Calu3 (cell line): ENCODE results near the gene CACNG6. TPM values are rescaled to one million over a fixed set of nuclear protein-coding genes. Genes with fewer than 3 reads are reported as not detected.
A peak's percentile ranks its signal among the peaks of the same experiment; 100 is the strongest.

Experiments
- BruUV-seq: library from RNA; stranded (reverse); fragments of 400-500 nt; replicated peaks from 2 replicates; lab custom pipeline; 2021; lab: Mats Ljungman, UMichigan
- CTCF ChIA-PET: fragments of 300-600 bp; sonication (Branson Sonifier 250); formaldehyde crosslinking; loops from one replicate; lab custom pipeline; 2022; ENCODE audit warnings: antibody characterized with exemption; lab: Charles Lee
- DNase-seq: peaks from one replicate; pipeline ENCODE4 v3.0.0; 2022
- H3K27ac Mint-ChIP-seq: one replicate; pipeline ENCODE4 v1.8.0; 2022; ENCODE audit warnings: mixed read lengths; ENCODE audit not compliant: unreplicated experiment
- H3K27me3 Mint-ChIP-seq: one replicate; pipeline ENCODE4 v1.8.0; 2022; ENCODE audit warnings: mixed read lengths; ENCODE audit not compliant: unreplicated experiment
- H3K36me3 Mint-ChIP-seq: one replicate; pipeline ENCODE4 v1.8.0; 2022; ENCODE audit warnings: mild to moderate bottlenecking, moderate library complexity, mixed read lengths; ENCODE audit not compliant: insufficient read depth, unreplicated experiment
- H3K4me1 Mint-ChIP-seq: one replicate; pipeline ENCODE4 v1.8.0; 2022; ENCODE audit warnings: mild to moderate bottlenecking, low read depth, mixed read lengths; ENCODE audit not compliant: unreplicated experiment
- H3K4me3 Mint-ChIP-seq: one replicate; pipeline ENCODE4 v1.8.0; 2022; ENCODE audit warnings: mild to moderate bottlenecking, low read depth, moderate library complexity, mixed read lengths; ENCODE audit not compliant: unreplicated experiment
- H3K9me3 Mint-ChIP-seq: one replicate; pipeline ENCODE4 v1.8.0; 2022; ENCODE audit warnings: low read depth, mixed read lengths; ENCODE audit not compliant: unreplicated experiment
- CTCF ChIP-seq: fragments of 200-600 bp; IDR thresholded peaks from one replicate; pipeline ENCODE4 v1.8.0; 2022; ENCODE audit warnings: antibody characterized with exemption; ENCODE audit not compliant: unreplicated experiment
- intact Hi-C: fragments of 100-400 bp; cut with micrococcal nuclease; formaldehyde crosslinking; loops from one replicate; pipeline ENCODE4 v1.10.0; 2022; ENCODE audit not compliant: unreplicated experiment
- total RNA-seq: library from RNA; stranded (reverse); gene quantifications from 2 replicates; pipeline ENCODE4 v1.2.3, GENCODE V29; 2022

CACNG6 gene
- total RNA-seq, 1 experiment from 2014 or later, result 144 TPM

- TF ChIP-seq CTCF, result no peak
- H3K27me3 Mint-ChIP-seq, result no peaks in the 10 kb centered on the region
- H3K4me1 Mint-ChIP-seq, result peaks cover 25% of the 10 kb centered on the region
- peak overlapping the region; percentile 51 for H3K4me3 Mint-ChIP-seq
- no TSS peak for BruUV-seq
- no peaks in the 10 kb centered on the region for H3K9me3 Mint-ChIP-seq
- H3K36me3 Mint-ChIP-seq, result peaks cover 41% of the 10 kb centered on the region
- intact Hi-C loops, result loop anchor here (2.0 to 10.0 kb wide), 3 partner anchors 33 to 147 kb away; partner anchors contain the start of genes PRPF31 and TFPT
- peak; percentile 88 for DNase-seq
- no peak overlapping the region for H3K27ac Mint-ChIP-seq
- CTCF ChIA-PET, result interaction anchor here (0.8 to 1.3 kb wide), 4 partner anchors 9 to 40 kb away, joined by 3 to 5 read pairs (median 4); no protein-coding TSS in a partner anchor
These were observed 1.6 kb upstream of the CACNG6 start for GRCh38 chr19:53989600-53990533.

GRCh38 chr19:53992211-53992610 lies 774 bp downstream of the CACNG6 start:
- CTCF ChIA-PET, result interaction anchor here (0.9 kb wide), 1 partner anchor 31 kb away, joined by 3 read pairs; no protein-coding TSS in a partner anchor

GRCh38 chr19:53992815-53993214 lies 1.4 kb downstream of the CACNG6 start:
- no TSS peak for BruUV-seq
- intact Hi-C loops, result no loop called here
- CTCF ChIA-PET, result interaction anchor here (0.9 kb wide), 1 partner anchor 30 kb away, joined by 3 read pairs; no protein-coding TSS in a partner anchor
- TF ChIP-seq CTCF, result no peak
- no peaks in the 10 kb centered on the region for H3K27me3 Mint-ChIP-seq
- peaks cover 50% of the 10 kb centered on the region for H3K4me1 Mint-ChIP-seq
- no peak for DNase-seq
- H3K36me3 Mint-ChIP-seq, result peaks cover 67% of the 10 kb centered on the region
- H3K9me3 Mint-ChIP-seq, result peaks cover 2% of the 10 kb centered on the region
- H3K27ac Mint-ChIP-seq, result peak overlapping the region; percentile 99
- H3K4me3 Mint-ChIP-seq, result peak overlapping the region; percentile 76

More at GRCh38 chr19:53992211-53992610, 774 bp downstream of the CACNG6 start:
- TF ChIP-seq CTCF, result no peak
- intact Hi-C loops, result no loop called here
- no peak for DNase-seq
- H3K36me3 Mint-ChIP-seq, result peaks cover 62% of the 10 kb centered on the region
- H3K4me1 Mint-ChIP-seq, result peaks cover 44% of the 10 kb centered on the region
- no peaks in the 10 kb centered on the region for H3K27me3 Mint-ChIP-seq
- BruUV-seq, result TSS peak; percentile 46
- peak overlapping the region; percentile 76 for H3K4me3 Mint-ChIP-seq
- peak overlapping the region; percentile 99 for H3K27ac Mint-ChIP-seq
- peaks cover 2% of the 10 kb centered on the region for H3K9me3 Mint-ChIP-seq

GRCh38 chr19:53993448-53993847 lies 2.0 kb downstream of the CACNG6 start:
- BruUV-seq, result no TSS peak

More at GRCh38 chr19:53993448-53993847, 2.0 kb downstream of the CACNG6 start:
- H3K9me3 Mint-ChIP-seq, result peaks cover 2% of the 10 kb centered on the region
- intact Hi-C loops, result no loop called here
- CTCF ChIA-PET, result interaction anchor here (0.5 to 0.9 kb wide), 2 partner anchors 30 to 66 kb away, joined by 3 to 5 read pairs; no protein-coding TSS in a partner anchor
- no peak for DNase-seq
- peaks cover 67% of the 10 kb centered on the region for H3K36me3 Mint-ChIP-seq
- peak overlapping the region; percentile 94 for H3K27ac Mint-ChIP-seq
- TF ChIP-seq CTCF, result no peak
- H3K4me1 Mint-ChIP-seq, result peaks cover 52% of the 10 kb centered on the region
- peak overlapping the region; percentile 62 for H3K4me3 Mint-ChIP-seq
- no peaks in the 10 kb centered on the region for H3K27me3 Mint-ChIP-seq
